SK-N-SH (cell line): ENCODE results near the gene CIDEA. TPM values are rescaled to one million over a fixed set of nuclear protein-coding genes. Genes with fewer than 3 reads are reported as not detected.

Experiments used
- CTCF ChIA-PET: fragments of 300-600, 350-600 bp; formaldehyde crosslinking; extraction: SDS; loops from one replicate; lab custom pipeline; 2021; lab: Yijun Ruan, JAX
- POLR2A ChIA-PET: fragments of 350-600 bp; sonication (Branson Sonifier 250); formaldehyde crosslinking; extraction: SDS; loops from one replicate; lab custom pipeline; 2020; ENCODE audit warnings: antibody characterized with exemption, inconsistent platforms; lab: Yijun Ruan, JAX
- DNase-seq: peaks from one replicate; pipeline ENCODE4 v3.0.0; 2012
- H2AFZ ChIP-seq: fragments of 200-600 bp; sonication (generic); 2 replicates; pipeline ENCODE4 v1.8.1; 2016; ENCODE audit warnings: antibody characterized with exemption, mild to moderate bottlenecking, low read depth
- H3F3A ChIP-seq: fragments of 200-600 bp; sonication (generic); replicated peaks from 2 replicates; pipeline ENCODE3; 2016; ENCODE audit warnings: antibody characterized with exemption, mild to moderate bottlenecking; ENCODE audit not compliant: insufficient read depth
- H3K27ac ChIP-seq, 2 experiments: fragments of 200-500 bp in 1 of 2; fragments of 200-600 bp in 1 of 2; sonication (Bioruptor generic) in 1 of 2; sonication (generic), shearing (Covaris generic) in 1 of 2; 2 replicates each; pipeline versions ENCODE4 v1.5.1 to v1.6.1; 2014 to 2016; ENCODE audit warnings: low read depth in 2 of 2, inconsistent platforms in 1 of 2, low read length in 1 of 2, mild to moderate bottlenecking in 1 of 2, mixed read lengths in 1 of 2
- H3K27me3 ChIP-seq: fragments of 200-600 bp; sonication (generic), shearing (Covaris generic); 2 replicates; pipeline ENCODE4 v1.6.1; 2016; ENCODE audit warnings: mixed run types; ENCODE audit not compliant: insufficient read depth
- H3K36me3 ChIP-seq, 2 experiments: fragments of 200-500 bp in 1 of 2; fragments of 200-600 bp in 1 of 2; sonication (Bioruptor generic) in 1 of 2; sonication (generic) in 1 of 2; replicated peaks in 1 of 2; 2 replicates each; pipeline versions ENCODE3 to v1.5.1; 2014 to 2016; ENCODE audit warnings: low read length in 1 of 2, mild to moderate bottlenecking in 1 of 2; ENCODE audit not compliant: insufficient read depth in 2 of 2, control insufficient read depth in 1 of 2
- H3K4me1 ChIP-seq, 2 experiments: fragments of 200-500 bp in 1 of 2; fragments of 200-600 bp in 1 of 2; sonication (Bioruptor generic) in 1 of 2; sonication (generic), shearing (Covaris generic) in 1 of 2; 2 replicates each; pipeline versions ENCODE4 v1.5.1 to v1.6.1; 2014 to 2016; ENCODE audit warnings: low read depth in 1 of 2, low read length in 1 of 2, mixed run types in 1 of 2; ENCODE audit not compliant: insufficient read depth in 2 of 2, control insufficient read depth in 1 of 2
- H3K4me2 ChIP-seq: fragments of 200-600 bp; sonication (generic), shearing (Covaris generic); 2 replicates; pipeline ENCODE4 v1.6.1; 2017; ENCODE audit warnings: mixed run types
- H3K4me3 ChIP-seq, 2 experiments: fragments of 200-500 bp in 1 of 2; fragments of 200-600 bp in 1 of 2; sonication (Bioruptor generic) in 1 of 2; sonication (generic), shearing (Covaris generic) in 1 of 2; 2 replicates each; pipeline versions ENCODE4 v1.5.1 to v1.8.1; 2014 to 2016; ENCODE audit warnings: low read depth in 2 of 2, inconsistent platforms in 1 of 2, low read length in 1 of 2, mild to moderate bottlenecking in 1 of 2, mixed read lengths in 1 of 2, moderate library complexity in 1 of 2
- H3K79me2 ChIP-seq: fragments of 200-600 bp; sonication (generic); 2 replicates; pipeline ENCODE4 v1.8.1; 2017; ENCODE audit warnings: mild to moderate bottlenecking; ENCODE audit not compliant: insufficient read depth
- H3K9ac ChIP-seq: fragments of 200-600 bp; sonication (generic); 2 replicates; pipeline ENCODE4 v1.6.1; 2017; ENCODE audit warnings: mixed run types
- H3K9me2 ChIP-seq: fragments of 200-600 bp; sonication (generic); 2 replicates; pipeline ENCODE4 v1.6.1; 2017; ENCODE audit warnings: mixed run types
- H3K9me3 ChIP-seq: fragments of 200-600 bp; sonication (generic); 2 replicates; pipeline ENCODE4 v1.6.1; 2017; ENCODE audit warnings: mixed run types, mild to moderate bottlenecking, moderate library complexity
- H4K20me1 ChIP-seq: fragments of 200-600 bp; sonication (generic); 2 replicates; pipeline ENCODE4 v1.6.1; 2017; ENCODE audit warnings: mild to moderate bottlenecking, mixed run types; ENCODE audit not compliant: insufficient read depth
- EP300 ChIP-seq, 2 experiments: IDR thresholded peaks; 2 replicates each; pipeline versions ENCODE4 v1.4.0 to v1.6.1; 2012; ENCODE audit warnings: borderline replicate concordance in 1 of 2, low read depth in 1 of 2, low read length in 1 of 2
- EZH2phosphoT487 ChIP-seq: fragments of 200-600 bp; sonication (generic); IDR thresholded peaks from 2 replicates; pipeline ENCODE4 v1.6.1; 2017; ENCODE audit warnings: low read depth, mixed run types, mild to moderate bottlenecking, antibody characterized with exemption, moderate library complexity, borderline replicate concordance
- FOSL2 ChIP-seq: IDR thresholded peaks from 2 replicates; pipeline ENCODE4 v1.4.0; 2012; ENCODE audit warnings: low read depth, mild to moderate bottlenecking, moderate library complexity, borderline replicate concordance
- FOXJ3 ChIP-seq: sonication (generic); formaldehyde crosslinking; IDR thresholded peaks from 2 replicates; pipeline ENCODE4 v1.5.1; 2020; ENCODE audit warnings: mild to moderate bottlenecking, missing genetic modification reagents
- FOXM1 ChIP-seq: IDR thresholded peaks from 2 replicates; pipeline ENCODE4 v1.4.0; 2012; ENCODE audit warnings: low read depth, mild to moderate bottlenecking
- JUND ChIP-seq: IDR thresholded peaks from 2 replicates; pipeline ENCODE4 v1.4.0; 2012
- MXI1 ChIP-seq: IDR thresholded peaks from 2 replicates; pipeline ENCODE4 v1.6.1; 2012; ENCODE audit warnings: mild to moderate bottlenecking, low read depth, low read length, improper control_type of control experiment
- NRF1 ChIP-seq: IDR thresholded peaks from 2 replicates; pipeline ENCODE4 v1.6.1; 2012; ENCODE audit warnings: low read depth, mild to moderate bottlenecking, low read length
- PBX3 ChIP-seq: IDR thresholded peaks from 2 replicates; pipeline ENCODE4; 2012
- RAD21 ChIP-seq: IDR thresholded peaks from 2 replicates; pipeline ENCODE4 v1.6.1; 2012; ENCODE audit warnings: mild to moderate bottlenecking, low read length
- RCOR1 ChIP-seq: fragments of 150-350 bp; IDR thresholded peaks from 2 replicates; pipeline ENCODE4 v1.6.1; 2017; ENCODE audit warnings: antibody characterized with exemption, low read length
- RFX5 ChIP-seq: IDR thresholded peaks from 2 replicates; pipeline ENCODE4 v1.6.1; 2012; ENCODE audit warnings: mild to moderate bottlenecking, improper control_type of control experiment, low read length
- SIN3A ChIP-seq: IDR thresholded peaks from 2 replicates; pipeline ENCODE4 v1.6.1; 2012; ENCODE audit warnings: low read depth, mild to moderate bottlenecking, low read length, moderate library complexity, borderline replicate concordance
- TAF1 ChIP-seq: IDR thresholded peaks from 2 replicates; pipeline ENCODE4 v1.6.1; 2012; ENCODE audit warnings: low read depth, mild to moderate bottlenecking, low read length, moderate library complexity, borderline replicate concordance
- TCF12 ChIP-seq: IDR thresholded peaks from 2 replicates; pipeline ENCODE4 v1.4.0; 2012
- USF2 ChIP-seq: fragments of 150-350 bp; IDR thresholded peaks from 2 replicates; pipeline ENCODE4 v1.6.1; 2017; ENCODE audit warnings: antibody characterized with exemption, low read length, low read depth, borderline replicate concordance
- YY1 ChIP-seq: IDR thresholded peaks from 2 replicates; pipeline ENCODE4 v1.4.0; 2012; ENCODE audit warnings: low read depth, mild to moderate bottlenecking
- WGBS: methylation state at CpG from one replicate; pipeline ENCODE4 v1.1.6; 2017; ENCODE audit warnings: low lambda C conversion rate; 5-methylcytosine and 5-hydroxymethylcytosine counted together
- polyA plus RNA-seq, 3 experiments: library from polyadenylated mRNA; depleted of rRNA; stranded (reverse); fragments of >200 nt; gene quantifications; 2 replicates each; pipeline ENCODE4 v1.2.3, GENCODE V29; 2012
- TF ChIP-seq, protein P1 (sequence below): fragments of 150-350 bp; IDR thresholded peaks from 2 replicates; pipeline ENCODE4 v1.6.1; 2016; ENCODE audit warnings: mild to moderate bottlenecking, low read depth, low read length

The CIDEA gene
- polyA plus RNA-seq, 1 of the 3 experiments (the other 2 are of a cell fraction): not detected

GRCh38 chr18:12318334-12318697, 64.2 kb downstream of the CIDEA start:
- Histone ChIP-seq H3F3A (peaks cover 48% of the 10 kb centered on the region), H4K20me1 (peaks cover 68% of the 10 kb centered on the region), H3K4me2 (no peak overlapping the region), H3K4me1 (peaks cover 2 to 15% of the 10 kb centered on the region in 2 experiments; a peak in 3 of 4 replicates), H2AFZ (no peak overlapping the region), H3K79me2 (peaks cover 100% of the 10 kb centered on the region), H3K27ac (peak overlapping the region in 1 of 2 experiments; percentile 40; a peak in 2 of 4 replicates), H3K36me3 (peaks cover 50 to 62% of the 10 kb centered on the region in 2 experiments), H3K4me3 (no peak overlapping the region), H3K9ac (no peak overlapping the region), H3K9me3 (no peaks in the 10 kb centered on the region), H3K9me2 (no peaks in the 10 kb centered on the region), H3K27me3 (no peaks in the 10 kb centered on the region)
- TF ChIP-seq PBX3 (no peak), RFX5 (no peak), MXI1 (no peak), TCF12 (no peak), FOSL2 (no peak), EZH2phosphoT487 (no peak), USF2 (no peak), NRF1 (no peak), SIN3A (no peak), RAD21 (no peak), TAF1 (no peak), JUND (no peak), RCOR1 (no peak), FOXM1 (no peak), YY1 (no peak), EP300 (IDR thresholded peaks at IDR 0.05; ENCODE audit: borderline replicate concordance in 1 of 2, low read depth in 1 of 2, low read length in 1 of 2) (no peak), FOXJ3 (CRISPR knock-in tag) (no peak)
- TF ChIP-seq, protein P1, sequence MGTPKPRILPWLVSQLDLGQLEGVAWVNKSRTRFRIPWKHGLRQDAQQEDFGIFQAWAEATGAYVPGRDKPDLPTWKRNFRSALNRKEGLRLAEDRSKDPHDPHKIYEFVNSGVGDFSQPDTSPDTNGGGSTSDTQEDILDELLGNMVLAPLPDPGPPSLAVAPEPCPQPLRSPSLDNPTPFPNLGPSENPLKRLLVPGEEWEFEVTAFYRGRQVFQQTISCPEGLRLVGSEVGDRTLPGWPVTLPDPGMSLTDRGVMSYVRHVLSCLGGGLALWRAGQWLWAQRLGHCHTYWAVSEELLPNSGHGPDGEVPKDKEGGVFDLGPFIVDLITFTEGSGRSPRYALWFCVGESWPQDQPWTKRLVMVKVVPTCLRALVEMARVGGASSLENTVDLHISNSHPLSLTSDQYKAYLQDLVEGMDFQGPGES: no peak
- 62% methylated on average over 5 of the region's 5 CpGs for WGBS
- ChIA-PET POLR2A (no interaction called here), CTCF (interaction anchor here (3.0 kb wide), 1 partner anchor 9 kb away, joined by 24 read pairs; no protein-coding TSS in a partner anchor)
- DNase-seq: no peak
